Bronchial epithelial cell (primary cell): ENCODE measurements around the gene ZNF236. TPM values are rescaled to one million over a fixed set of nuclear protein-coding genes. Genes with fewer than 3 reads are reported as not detected.

ENCODE experiments used
- DNase-seq: peaks from one replicate; pipeline ENCODE4 v3.0.0-alpha.2; 2010; ENCODE audit warnings: low read depth
- FAIRE-seq: peaks from 2 replicates; lab custom pipeline; 2011; peaks lifted over from hg19 to GRCh38; lab: Jason Lieb, UNC
- H3K27me3 ChIP-seq: 2 replicates; pipeline ENCODE4 v1.5.1; 2011; ENCODE audit warnings: low read length; ENCODE audit not compliant: control insufficient read depth, insufficient read depth
- H3K36me3 ChIP-seq: 2 replicates; pipeline ENCODE4 v1.5.1; 2011; ENCODE audit warnings: low read length; ENCODE audit not compliant: control insufficient read depth, insufficient read depth
- H3K4me3 ChIP-seq: 2 replicates; pipeline ENCODE4 v1.5.1; 2011; ENCODE audit warnings: mild to moderate bottlenecking, low read depth, low read length, control low read depth
- CTCF ChIP-seq: IDR thresholded peaks from 2 replicates; pipeline ENCODE4 v1.5.1; 2011; ENCODE audit warnings: mild to moderate bottlenecking, moderate library complexity, low read length, control low read depth, inconsistent platforms; ENCODE audit not compliant: insufficient read depth, severe bottlenecking
- total RNA-seq: library from RNA; depleted of rRNA; stranded (reverse); fragments of >200 nt; gene quantifications from 2 replicates; pipeline ENCODE4 v1.2.1, GENCODE V29; 2014

ZNF236 gene
- total RNA-seq, 1 donor from 2014 or later = 5.3 TPM

- FAIRE-seq (no peak), DNase-seq (no peak)
- Histone ChIP-seq H3K4me3 (no peak overlapping the region), H3K27me3 (no peaks in the 10 kb centered on the region), H3K36me3 (peaks cover 10% of the 10 kb centered on the region)
- TF ChIP-seq CTCF = no peak
Measured at GRCh38 chr18:76913583-76913982, 91.2 kb downstream of the ZNF236 start.

GRCh38 chr18:76914314-76914713 lies 92.0 kb downstream of the ZNF236 start:
- peaks cover 9% of the 10 kb centered on the region for H3K36me3 ChIP-seq

GRCh38 chr18:76914796-76915195 lies 92.4 kb downstream of the ZNF236 start:
- FAIRE-seq (no peak), DNase-seq (no peak)
- Histone ChIP-seq H3K4me3 (no peak overlapping the region), H3K36me3 (peaks cover 9% of the 10 kb centered on the region), H3K27me3 (no peaks in the 10 kb centered on the region)
- no peak for TF ChIP-seq CTCF

More at GRCh38 chr18:76914314-76914713, 92.0 kb downstream of the ZNF236 start:
- H3K4me3 ChIP-seq = no peak overlapping the region
- H3K27me3 ChIP-seq = no peaks in the 10 kb centered on the region
- TF ChIP-seq CTCF = no peak
- FAIRE-seq = no peak
- no peak for DNase-seq

- H3K4me3 ChIP-seq = no peak overlapping the region
- FAIRE-seq (no peak), DNase-seq (no peak)
- H3K27me3 ChIP-seq = no peaks in the 10 kb centered on the region
- TF ChIP-seq CTCF = no peak
- peaks cover 11% of the 10 kb centered on the region for H3K36me3 ChIP-seq
Measured at GRCh38 chr18:76915456-76915855, 93.1 kb downstream of the ZNF236 start.

GRCh38 chr18:76920974-76921373 lies 98.6 kb downstream of the ZNF236 start:
- no peak for FAIRE-seq
- peaks cover 15% of the 10 kb centered on the region for H3K36me3 ChIP-seq
- DNase-seq = no peak
- no peak for TF ChIP-seq CTCF
- no peaks in the 10 kb centered on the region for H3K27me3 ChIP-seq
- no peak overlapping the region for H3K4me3 ChIP-seq

- H3K4me3 ChIP-seq = no peak overlapping the region
- peak; percentile 8 for DNase-seq
- peak; percentile 37 for TF ChIP-seq CTCF
- H3K27me3 ChIP-seq = no peaks in the 10 kb centered on the region
- H3K36me3 ChIP-seq = peaks cover 15% of the 10 kb centered on the region
- no peak for FAIRE-seq
Measured at GRCh38 chr18:76922107-76922506, 99.8 kb downstream of the ZNF236 start.
